Posterior vena cava (tissue), 2 donors: Measurements from ENCODE around the gene TM9SF3. TPM values are rescaled to one million over a fixed set of nuclear protein-coding genes. Genes with fewer than 3 reads are reported as not detected.

Experiments used
- DNase-seq: peaks from one replicate; pipeline ENCODE4 v3.0.0-alpha.2; 2020; ENCODE audit warnings: low spot score
- intact Hi-C, 2 donors: fragments of 100-400 bp; cut with DNase I; formaldehyde crosslinking; loops; one replicate each; pipeline versions ENCODE4 v1.14.1 to v1.14.2; 2022 to 2023
- total RNA-seq, 2 donors: library from RNA; stranded (reverse); fragmentation: NEBNext Ultra II Directional; extraction: Animal tissue kit (Norgen Biotek cat#: 25700); gene quantifications; one replicate each; pipeline ENCODE4 v1.2.1, GENCODE V29; 2021
- donor health status: DM: yes; HTN: yes; CAD: no.
- donor health status: DM: yes; HTN: yes; CAD: no.

Gene TM9SF3
- total RNA-seq, 2 donors from 2014 or later: 122 to 137 TPM

DNA sequence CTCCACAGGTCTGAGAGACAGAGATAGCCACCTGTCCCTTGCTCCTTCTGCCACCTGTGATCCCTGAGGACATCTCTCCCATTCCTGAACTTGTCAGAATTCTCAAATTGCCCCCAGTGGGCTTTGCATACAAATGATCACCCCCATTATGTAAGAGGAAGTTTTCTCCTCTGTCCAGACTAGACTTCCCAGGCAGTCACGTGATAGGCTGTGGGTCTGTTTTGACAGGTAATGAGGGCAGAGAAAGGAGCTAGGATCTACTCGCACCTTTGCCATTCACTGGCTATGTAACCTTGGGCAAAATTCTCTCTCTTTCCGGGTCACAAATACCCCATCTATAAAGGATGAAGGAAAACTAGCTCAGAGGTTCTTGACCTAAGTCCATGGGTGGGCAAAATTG, 21.4 kb upstream of the TM9SF3 start:
- intact Hi-C loops: no loop called here
- DNase-seq: no peak

DNA sequence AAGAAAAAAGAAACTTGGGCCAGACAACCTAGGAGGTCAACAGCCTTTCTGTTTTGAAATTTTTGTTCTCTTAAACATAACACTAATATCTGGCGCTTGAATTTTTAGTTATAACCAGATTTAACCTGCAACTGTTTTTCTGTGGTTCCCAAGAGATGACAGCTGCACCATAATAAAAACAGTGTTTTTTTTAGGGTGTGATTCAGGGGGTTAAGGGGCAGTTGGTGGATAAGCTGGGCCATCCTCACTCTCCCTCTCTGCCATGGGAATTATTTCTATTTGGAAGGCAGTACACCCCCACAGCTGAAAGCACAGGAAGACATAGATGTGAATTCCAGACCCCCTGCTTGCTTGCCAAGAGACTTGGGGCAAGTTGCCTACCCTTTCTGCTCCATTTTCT, 20.1 kb upstream of the TM9SF3 start:
- intact Hi-C loops: no loop called here
- no peak for DNase-seq

DNA sequence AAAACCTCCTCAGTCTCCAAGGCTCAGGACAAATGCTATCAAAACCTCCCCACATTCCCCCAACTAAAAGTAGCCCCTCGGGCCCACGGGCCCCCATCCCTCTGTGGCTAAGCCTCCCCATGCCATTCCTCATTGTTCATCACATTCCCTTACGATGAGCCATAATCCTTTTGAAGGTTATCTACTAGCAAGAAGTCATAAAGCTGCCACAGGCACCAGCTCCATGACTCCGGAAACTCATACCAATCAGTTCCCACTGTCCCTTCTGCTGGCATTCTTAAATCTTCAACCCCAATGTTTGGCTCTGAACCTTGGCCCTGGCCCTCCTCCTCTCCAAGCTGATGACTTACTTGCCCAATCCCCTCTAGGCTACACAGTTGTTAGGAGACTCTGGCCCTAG, 19.4 kb upstream of the TM9SF3 start:
- intact Hi-C loops: no loop called here
- DNase-seq: no peak

DNA sequence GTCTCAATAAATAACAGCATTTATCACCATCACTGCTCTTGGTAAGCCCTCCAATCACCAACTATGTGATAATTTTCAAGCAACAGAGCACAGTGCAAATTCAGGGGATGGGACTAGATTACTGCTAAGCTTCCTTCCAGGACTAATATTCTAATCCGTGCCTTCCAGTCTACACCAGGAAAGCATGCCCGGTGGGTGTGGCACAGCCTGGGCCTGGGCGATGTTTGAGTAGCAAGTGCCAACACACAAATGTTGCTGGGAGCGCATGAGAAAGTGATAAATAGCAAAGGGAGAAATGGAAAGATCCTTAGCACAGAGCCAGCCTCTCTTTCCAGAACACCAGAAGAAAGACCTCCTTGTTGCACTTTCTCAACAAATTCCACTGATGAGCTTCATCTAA, 13.5 kb upstream of the TM9SF3 start:
- intact Hi-C loops: no loop called here
- DNase-seq: no peak

DNA sequence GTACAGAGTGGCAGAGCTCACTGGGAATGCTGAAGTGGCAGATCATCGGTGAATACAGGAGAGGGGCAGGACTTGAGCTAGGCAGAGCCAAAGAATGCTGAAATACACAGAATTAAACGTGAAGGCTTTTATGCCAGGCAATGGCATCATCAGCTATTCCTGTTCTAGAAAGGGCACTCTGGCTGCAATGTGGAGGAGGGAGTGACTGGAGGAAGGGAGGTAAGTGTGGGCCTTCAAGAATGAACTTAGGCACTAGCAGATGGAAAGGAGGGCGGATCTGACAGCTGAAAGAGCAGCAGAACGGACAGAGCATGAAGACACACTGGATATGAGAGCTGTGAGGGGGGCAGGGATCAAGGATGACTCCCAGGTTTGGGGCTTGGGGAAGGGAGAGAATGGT, 12.0 kb upstream of the TM9SF3 start:
- DNase-seq: no peak
- intact Hi-C loops: no loop called here

DNA sequence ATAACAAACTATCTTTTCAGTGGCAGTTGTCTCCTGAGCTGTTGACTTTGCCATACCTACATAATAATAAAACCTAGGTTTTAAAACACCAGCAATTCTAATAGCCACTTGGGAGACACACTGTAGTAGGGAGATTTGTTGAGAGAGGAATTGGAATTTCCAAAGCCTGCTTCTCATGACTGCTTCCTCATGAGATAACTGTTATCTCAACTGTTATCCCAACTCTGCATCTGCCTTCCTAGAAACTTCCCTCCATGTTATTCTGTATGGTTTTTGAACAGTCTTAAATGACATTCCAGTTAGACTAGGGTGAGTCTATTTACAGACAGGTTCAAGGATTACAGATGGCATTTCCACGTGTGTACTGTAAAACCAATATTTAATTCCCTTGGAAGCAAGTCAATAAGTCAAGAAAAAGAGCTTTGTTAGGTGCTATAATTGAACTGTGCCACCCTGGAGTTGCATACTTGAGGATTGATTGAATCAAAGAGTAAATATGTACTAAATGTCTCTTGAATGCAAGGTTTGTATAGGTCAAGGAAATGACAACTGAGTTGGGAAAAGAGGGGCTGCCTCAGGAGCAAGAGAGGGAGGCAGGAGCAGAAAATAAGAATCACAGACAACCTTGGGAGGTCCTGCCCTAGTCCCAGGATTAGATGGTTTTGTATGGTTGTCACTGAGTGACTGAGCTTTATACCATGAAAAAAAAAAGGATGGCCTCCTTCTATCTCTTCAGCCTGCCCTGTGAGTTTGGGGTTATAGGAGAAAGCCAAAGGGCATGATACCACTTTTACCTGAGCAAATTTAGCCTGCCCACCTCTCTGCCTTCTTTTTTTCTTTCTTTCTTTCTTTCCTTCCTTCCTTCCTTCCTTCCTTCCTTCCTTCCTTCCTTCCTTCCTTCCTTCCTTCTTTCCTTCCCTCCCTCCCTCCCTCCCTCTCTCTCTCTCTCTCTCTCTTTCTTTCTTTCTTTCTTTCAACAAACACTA, 9.9 kb upstream of the TM9SF3 start:
- intact Hi-C loops: no loop called here
- DNase-seq: no peak

DNA sequence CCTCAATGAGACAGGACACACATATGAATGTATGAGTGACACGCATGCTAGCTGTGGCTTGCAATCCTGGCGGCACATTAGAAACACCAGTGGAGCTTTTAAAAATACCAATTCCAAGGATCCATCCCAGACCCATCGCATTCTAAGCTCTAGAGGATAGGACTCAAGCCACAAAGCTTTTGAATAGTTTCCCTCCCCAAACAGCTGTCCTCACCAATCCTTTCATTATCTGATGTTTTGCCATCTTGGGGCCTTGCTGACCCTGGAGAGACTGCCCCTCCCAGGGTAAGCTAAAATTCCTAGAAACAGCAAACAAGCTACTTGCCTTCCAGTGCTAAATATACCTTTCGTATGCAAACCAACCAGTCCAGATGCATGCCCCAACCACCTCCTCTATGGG, 8.9 kb upstream of the TM9SF3 start:
- intact Hi-C loops: no loop called here

DNA sequence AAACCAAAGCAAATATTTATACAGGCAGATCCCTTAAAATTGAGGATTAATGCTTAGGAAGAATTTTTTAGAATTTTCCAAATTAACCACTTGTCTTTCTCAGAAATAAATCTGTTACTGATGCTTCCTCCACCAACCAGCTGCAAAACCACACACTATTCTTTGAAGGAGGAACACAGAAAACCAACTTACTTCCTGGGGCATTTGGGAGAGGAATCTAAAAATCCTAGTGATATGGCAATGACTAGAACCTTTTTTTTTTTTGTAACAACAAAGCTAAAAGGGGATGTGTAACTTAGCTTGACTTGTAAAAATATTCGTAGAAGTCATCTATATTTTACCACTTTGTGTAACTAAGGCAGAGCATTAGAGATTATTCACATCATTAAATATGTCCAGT, 5.1 kb upstream of the TM9SF3 start:
- intact Hi-C loops: no loop called here

More for the DNA sequence above, 8.9 kb upstream of the TM9SF3 start:
- no peak for DNase-seq

DNA sequence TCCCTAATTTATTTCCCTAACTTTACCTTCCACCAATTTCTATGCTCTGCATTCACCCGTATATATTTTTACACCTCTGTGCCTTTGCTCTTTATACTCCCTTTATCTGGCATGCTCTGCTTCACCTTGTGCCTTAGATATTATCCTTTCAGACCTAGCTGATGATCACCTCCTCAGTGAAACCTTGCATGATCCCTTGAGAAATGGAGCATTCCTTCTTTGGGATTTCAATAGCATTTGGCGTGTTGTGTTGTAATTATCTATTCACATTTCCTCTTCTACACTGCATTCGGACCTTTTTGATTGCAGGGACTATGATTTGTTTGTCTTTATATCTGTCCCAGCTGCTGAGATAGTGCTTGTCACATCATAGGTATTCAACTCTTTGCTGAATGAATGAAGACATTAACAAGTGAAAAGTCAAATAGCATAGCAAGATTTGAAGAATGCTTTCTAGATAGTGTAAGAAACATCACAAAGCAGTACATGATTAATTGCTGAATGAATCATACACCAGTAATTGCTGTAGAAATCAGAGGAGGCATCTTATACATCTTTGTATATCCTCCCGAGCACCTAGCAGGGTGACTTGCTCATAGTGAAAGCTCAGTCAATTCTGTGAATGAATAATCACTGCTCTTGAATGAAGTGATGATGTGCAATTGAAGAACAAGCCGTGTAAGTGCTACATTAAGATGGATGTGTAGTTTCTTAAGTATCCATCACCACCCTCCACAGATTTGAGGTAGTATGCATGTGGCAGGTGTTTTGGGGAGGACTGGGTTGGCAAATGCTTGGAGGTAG, 2.0 kb upstream of the TM9SF3 start:
- no peak for DNase-seq
- intact Hi-C loops: loop anchor here in 1 of 2 donors (5.0 kb wide), 1 partner anchor 482 kb away; no protein-coding TSS in a partner anchor

More for the DNA sequence above, 5.1 kb upstream of the TM9SF3 start:
- DNase-seq: no peak

DNA sequence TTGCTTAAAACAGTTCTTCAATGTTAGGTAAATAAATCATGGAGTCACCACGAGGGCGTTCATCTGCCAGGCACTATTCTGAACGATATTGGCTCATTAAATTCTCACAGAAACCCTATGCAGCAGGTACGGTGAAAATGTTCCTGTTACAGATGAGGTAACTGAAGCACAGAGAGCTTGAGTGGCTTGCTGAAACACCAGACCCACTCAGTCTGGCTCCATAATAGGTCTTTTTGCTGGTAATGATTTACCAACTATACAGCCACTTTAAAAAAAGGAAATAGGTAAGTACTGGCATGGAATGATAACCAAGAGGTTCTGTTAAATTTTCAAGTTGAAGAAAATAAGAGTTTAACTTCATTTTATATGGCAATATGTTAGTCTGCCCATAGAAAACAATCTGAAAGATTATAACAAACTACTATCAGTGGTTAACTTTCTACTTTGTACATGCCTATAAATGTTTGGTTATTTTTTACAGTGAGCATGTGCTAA, 1.3 kb upstream of the TM9SF3 start:
- intact Hi-C loops: loop anchor here in 1 of 2 donors (5.0 kb wide), 1 partner anchor 481 kb away; no protein-coding TSS in a partner anchor
- no peak for DNase-seq

DNA sequence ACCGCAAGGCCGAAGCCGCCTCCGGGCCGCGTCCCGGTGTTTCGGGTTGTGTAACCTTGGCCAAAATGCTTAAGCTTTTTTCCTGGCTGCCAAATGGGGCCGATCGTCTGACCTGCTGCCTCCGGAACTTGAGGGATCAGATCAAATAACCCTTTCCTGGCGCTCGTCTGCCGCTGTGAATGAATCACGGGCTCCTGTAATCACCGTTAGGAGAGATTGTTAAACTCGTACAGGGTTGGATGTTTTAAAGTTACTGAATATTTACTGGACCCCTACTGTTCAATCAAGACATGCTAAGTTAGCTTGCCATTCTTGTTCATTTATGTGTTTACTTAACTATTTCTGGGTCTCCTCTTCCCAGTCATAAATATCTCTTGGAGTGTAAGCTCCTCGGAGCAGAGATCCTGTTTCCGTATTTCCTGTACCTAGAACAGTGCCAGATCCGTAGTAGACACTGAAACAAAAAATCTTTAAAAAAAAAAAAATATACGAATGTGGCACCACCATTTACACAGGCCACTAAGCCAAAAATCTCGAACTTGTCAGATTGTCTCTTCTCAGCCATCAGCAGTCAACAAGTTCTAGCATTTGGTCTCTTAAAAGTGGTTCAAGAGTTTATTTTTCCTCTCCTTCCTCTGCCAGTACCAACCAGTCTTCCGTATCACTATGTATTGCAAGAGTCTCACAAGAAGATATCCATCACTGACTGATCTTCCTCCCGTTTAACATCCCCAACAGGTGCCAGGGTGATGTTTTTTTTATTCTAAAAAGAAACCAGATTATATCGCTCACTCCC, 650 bp upstream of the TM9SF3 start:
- peak; percentile 93 for DNase-seq
- intact Hi-C loops: loop anchor here (2.0 to 5.0 kb wide), 2 partner anchors 245 to 480 kb away; partner anchors contain the start of gene LCOR (in 1 of the 2)

DNA sequence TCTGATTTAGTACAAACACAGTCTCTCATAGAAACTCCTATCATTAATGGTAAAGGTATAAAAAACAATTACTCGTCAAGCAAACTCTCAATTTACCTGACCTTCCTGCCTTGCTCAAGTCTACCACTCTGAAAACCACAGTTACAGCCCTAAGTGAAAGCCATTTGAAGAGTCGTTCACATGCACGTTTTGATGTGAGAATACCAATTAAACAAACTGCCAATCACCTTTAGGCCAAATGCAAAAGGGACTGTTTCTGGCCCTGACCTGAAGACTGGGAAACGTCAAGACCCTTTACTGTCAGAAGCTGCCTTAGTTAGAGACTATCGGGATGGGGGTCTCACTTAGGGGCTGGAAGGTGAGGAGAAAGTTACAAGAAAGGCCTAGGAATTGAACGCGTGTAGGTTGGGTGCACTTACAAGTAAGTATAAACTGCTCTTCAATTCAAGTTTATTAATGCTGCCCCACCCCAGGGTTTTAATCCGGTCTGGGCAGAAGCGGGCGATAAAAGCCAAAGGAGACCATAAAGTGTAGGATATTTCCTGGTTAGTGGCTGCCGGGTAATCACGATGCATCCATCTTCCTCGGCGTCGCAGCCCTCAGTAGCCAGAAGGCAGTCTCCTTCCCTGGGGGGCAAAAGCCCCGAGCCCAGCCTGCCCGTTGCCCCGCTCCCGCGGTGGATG, 935 bp downstream of the TM9SF3 start:
- intact Hi-C loops: loop anchor here (2.0 to 5.0 kb wide), 2 partner anchors 247 to 479 kb away; partner anchors contain the start of gene LCOR (in 1 of the 2)
- no peak for DNase-seq

DNA sequence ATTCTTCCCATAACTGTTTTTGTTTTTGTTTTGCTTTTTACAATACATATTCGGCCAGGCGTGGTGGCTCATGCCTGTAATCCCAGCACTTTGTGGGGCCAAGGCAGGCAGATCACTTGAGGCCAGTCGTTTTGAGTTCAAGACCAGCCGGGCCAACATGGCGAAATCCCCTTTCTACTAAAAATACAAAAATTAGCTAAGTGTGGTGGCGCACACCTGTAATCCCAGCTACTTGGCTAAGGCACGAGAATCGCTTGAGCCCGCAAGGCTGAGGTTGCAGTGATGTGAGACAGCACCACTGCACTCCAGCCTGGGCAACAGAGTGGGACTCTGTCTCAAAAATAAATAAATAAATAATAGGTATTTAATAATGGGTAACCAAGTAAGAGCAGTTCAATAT, 2.3 kb downstream of the TM9SF3 start:
- intact Hi-C loops: no loop called here
- DNase-seq: no peak

DNA sequence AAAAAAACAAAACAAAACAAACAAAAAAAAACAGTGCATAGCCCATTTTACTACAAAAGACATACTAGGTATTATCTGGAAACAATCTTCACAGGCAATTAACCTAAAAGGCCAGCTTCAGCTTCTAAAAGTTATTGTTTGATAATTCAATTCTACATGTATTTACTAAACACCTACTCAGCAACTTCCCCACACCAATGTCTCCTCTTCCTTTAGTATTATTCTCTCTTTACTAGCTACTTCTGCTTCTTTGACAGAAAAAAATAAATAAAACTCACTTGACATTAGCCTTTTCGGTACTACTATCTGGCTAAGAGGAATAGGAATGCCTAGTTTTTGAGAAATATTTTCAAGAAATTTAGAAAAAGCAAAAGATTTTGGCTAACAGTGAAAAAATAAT, 2.8 kb downstream of the TM9SF3 start:
- intact Hi-C loops: no loop called here
- no peak for DNase-seq

DNA sequence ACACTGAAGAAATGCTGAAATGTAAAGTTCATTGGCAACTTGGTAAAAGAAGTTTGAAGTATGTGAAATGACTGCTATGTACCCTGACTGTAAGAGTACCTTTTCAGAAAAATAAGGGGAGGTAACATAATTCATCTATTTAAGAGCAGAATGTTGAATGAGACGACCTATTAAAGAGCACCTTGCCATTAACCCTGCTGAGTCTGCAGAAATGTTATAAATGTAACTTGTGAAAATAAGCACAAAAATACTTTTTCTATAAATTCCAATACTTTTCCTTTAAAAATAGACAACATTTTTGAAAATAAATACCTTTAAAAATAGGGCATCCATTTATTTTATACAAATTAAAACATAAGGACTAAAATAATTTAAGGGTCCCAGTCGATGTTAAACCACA, 7.7 kb downstream of the TM9SF3 start:
- intact Hi-C loops: no loop called here
- no peak for DNase-seq

DNA sequence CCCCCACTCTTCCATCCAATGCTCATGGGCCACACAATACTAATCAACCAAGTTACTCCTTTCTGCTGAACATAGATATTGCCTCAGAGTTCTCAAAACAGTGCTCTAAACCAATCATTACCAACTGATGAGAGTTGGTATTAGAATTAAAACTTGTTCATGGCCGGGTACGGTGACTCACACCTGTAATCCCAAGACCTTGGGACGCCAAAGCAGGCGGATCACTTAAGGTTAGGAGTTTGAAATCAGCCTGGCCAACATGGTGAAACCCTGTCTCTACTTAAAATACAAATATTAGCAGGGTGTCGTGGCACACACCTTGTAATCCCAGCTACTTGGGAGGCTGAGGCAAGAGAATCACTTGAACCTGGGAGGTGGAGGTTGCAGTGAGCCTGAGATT, 8.2 kb downstream of the TM9SF3 start:
- intact Hi-C loops: no loop called here
- no peak for DNase-seq

DNA sequence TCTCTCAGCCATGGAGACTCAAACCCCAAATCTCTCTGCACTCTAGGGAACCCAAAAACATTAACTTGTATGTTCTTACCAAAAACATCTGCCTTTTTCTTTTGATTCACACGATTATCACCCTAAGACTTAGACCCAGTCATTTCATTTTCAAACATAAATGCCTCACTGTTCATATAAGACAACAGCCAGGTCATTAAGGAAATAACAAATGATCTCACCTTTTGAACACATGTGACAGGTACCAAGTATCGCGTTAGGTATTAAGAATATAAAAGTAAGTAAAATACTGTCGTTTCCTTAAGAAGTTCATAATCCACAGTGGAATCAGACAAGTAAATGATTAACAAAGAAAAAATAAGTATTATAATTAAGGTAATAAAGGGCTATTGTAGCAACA, 8.8 kb downstream of the TM9SF3 start:
- intact Hi-C loops: no loop called here
- DNase-seq: no peak

DNA sequence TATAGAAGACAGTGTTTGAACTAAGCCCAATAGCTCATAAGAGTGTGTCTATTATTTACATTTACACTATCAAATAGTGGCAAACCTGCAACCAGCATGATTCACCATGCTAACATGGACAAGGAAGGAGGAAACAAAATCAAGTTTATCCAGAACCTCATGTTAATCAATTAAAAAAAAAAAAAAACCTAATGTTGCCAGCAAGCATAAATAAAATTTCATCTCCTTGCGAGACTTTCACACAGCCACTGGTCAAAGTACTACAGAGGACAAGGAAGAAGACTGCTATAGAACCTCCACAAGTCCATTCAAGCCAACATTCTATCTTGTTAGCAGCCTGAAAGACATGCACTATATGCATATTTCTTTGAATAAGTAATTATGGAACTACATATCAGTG, 9.7 kb downstream of the TM9SF3 start:
- no peak for DNase-seq
- intact Hi-C loops: no loop called here
